ENCODE measurements around the gene SPACA7.

- no peak for TF ChIP-seq IRF5 (IDR thresholded peaks at IDR 0.05; ENCODE audit: borderline replicate concordance)
- TF ChIP-seq YY1 (IDR thresholded peaks at IDR 0.05; ENCODE audit: low read depth, low read length): no peak
- TF ChIP-seq, protein P1, sequence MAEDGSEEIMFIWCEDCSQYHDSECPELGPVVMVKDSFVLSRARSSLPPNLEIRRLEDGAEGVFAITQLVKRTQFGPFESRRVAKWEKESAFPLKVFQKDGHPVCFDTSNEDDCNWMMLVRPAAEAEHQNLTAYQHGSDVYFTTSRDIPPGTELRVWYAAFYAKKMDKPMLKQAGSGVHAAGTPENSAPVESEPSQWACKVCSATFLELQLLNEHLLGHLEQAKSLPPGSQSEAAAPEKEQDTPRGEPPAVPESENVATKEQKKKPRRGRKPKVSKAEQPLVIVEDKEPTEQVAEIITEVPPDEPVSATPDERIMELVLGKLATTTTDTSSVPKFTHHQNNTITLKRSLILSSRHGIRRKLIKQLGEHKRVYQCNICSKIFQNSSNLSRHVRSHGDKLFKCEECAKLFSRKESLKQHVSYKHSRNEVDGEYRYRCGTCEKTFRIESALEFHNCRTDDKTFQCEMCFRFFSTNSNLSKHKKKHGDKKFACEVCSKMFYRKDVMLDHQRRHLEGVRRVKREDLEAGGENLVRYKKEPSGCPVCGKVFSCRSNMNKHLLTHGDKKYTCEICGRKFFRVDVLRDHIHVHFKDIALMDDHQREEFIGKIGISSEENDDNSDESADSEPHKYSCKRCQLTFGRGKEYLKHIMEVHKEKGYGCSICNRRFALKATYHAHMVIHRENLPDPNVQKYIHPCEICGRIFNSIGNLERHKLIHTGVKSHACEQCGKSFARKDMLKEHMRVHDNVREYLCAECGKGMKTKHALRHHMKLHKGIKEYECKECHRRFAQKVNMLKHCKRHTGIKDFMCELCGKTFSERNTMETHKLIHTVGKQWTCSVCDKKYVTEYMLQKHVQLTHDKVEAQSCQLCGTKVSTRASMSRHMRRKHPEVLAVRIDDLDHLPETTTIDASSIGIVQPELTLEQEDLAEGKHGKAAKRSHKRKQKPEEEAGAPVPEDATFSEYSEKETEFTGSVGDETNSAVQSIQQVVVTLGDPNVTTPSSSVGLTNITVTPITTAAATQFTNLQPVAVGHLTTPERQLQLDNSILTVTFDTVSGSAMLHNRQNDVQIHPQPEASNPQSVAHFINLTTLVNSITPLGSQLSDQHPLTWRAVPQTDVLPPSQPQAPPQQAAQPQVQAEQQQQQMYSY (CRISPR knock-in tag; IDR thresholded peaks at IDR 0.05): no peak
- TF ChIP-seq RCOR1 (conservative IDR thresholded peaks at IDR 0.05; ENCODE audit: low read depth, low read length): no peak
- no peak for TF ChIP-seq POLR2AphosphoS5 (IDR thresholded peaks at IDR 0.05; ENCODE audit: low read length)
These were observed 21.6 kb upstream of the SPACA7 start for GRCh38 chr13:112354330-112355273.
